Suprapubic skin (tissue), 4 donors: ENCODE measurements around the gene CHST1.

Experiments
- POLR2A ChIP-seq, 2 donors: fragments of 450-650 bp; IDR thresholded peaks; one replicate each; pipeline ENCODE4 v1.6.1; 2017; ENCODE audit warnings: antibody characterized with exemption in 2 of 2, mild to moderate bottlenecking in 2 of 2, moderate library complexity in 2 of 2
- POLR2AphosphoS5 ChIP-seq, 3 donors: sonication (generic); formaldehyde crosslinking; IDR thresholded peaks; one replicate each; pipeline ENCODE4 v1.6.1; 2017; ENCODE audit warnings: antibody characterized with exemption in 3 of 3

- no peak for TF ChIP-seq POLR2A (IDR thresholded peaks at IDR 0.05)
- TF ChIP-seq POLR2AphosphoS5 (IDR thresholded peaks at IDR 0.05): no peak
Observed at GRCh38 chr11:45614196-45614828, 51.1 kb downstream of the CHST1 start.
